ENCODE data around the gene DSCAML1.

- no peak for TF ChIP-seq EP300 (IDR thresholded peaks at IDR 0.05)
- TF ChIP-seq CTCF (IDR thresholded peaks at IDR 0.05), result no peak
Observed at GRCh38 chr11:117502779-117503100, 294.3 kb downstream of the DSCAML1 start.
